Spinal cord (tissue), 10 donors: ENCODE results near the gene CPXM2. TPM values are rescaled to one million over a fixed set of nuclear protein-coding genes. Genes with fewer than 3 reads are reported as not detected.

Experiments used
- DNase-seq, 6 donors: peaks; one replicate each; pipeline versions ENCODE4 v3.0.0 to v3.0.0-alpha.2; 2013 to 2015; ENCODE audit warnings: low spot score in 6 of 6, low read depth in 4 of 6
- H3K27ac ChIP-seq: one replicate; pipeline ENCODE4 v1.5.1; 2013; ENCODE audit warnings: low read depth, low read length, control low read depth
- H3K27me3 ChIP-seq: one replicate; pipeline ENCODE4 v1.6.1; 2013; ENCODE audit warnings: low read length; ENCODE audit not compliant: control insufficient read depth, insufficient read depth
- H3K36me3 ChIP-seq: one replicate; pipeline ENCODE4 v1.6.1; 2013; ENCODE audit warnings: low read length; ENCODE audit not compliant: control insufficient read depth, insufficient read depth
- H3K4me1 ChIP-seq: one replicate; pipeline ENCODE4 v1.6.1; 2013; ENCODE audit warnings: low read length; ENCODE audit not compliant: control insufficient read depth, insufficient read depth
- H3K4me3 ChIP-seq: one replicate; pipeline ENCODE4 v1.5.1; 2013; ENCODE audit warnings: low read depth, low read length, control low read depth
- H3K9me3 ChIP-seq: one replicate; pipeline ENCODE4 v1.6.1; 2013; ENCODE audit warnings: low read length; ENCODE audit not compliant: control insufficient read depth, insufficient read depth
- WGBS: methylation state at CpG from one replicate; pipeline ENCODE4 v1.1.5; 2013; ENCODE audit warnings: missing lambda C conversion rate; ENCODE audit not compliant: insufficient coverage; 5-methylcytosine and 5-hydroxymethylcytosine counted together
- polyA plus RNA-seq, 2 donors: library from polyadenylated mRNA; unstranded; fragments of 120-200 nt; gene quantifications; one replicate each; pipeline ENCODE4 v1.2.1, GENCODE V29; 2013; ENCODE audit not compliant: insufficient read length in 2 of 2
- total RNA-seq, 2 donors: library from RNA; depleted of rRNA in 1 of 2; stranded (reverse); fragments of 120-200 nt in 1 of 2; fragments of >200 nt in 1 of 2; gene quantifications; one replicate each; pipeline versions ENCODE4 v1.2.3 to v1.2.4, GENCODE V29; 2013 to 2014
- donor health status: healthy.

The CPXM2 gene
- total and polyA plus RNA-seq, 4 donors, result 12.7 to 29.3 (median 25.0) TPM

DNA sequence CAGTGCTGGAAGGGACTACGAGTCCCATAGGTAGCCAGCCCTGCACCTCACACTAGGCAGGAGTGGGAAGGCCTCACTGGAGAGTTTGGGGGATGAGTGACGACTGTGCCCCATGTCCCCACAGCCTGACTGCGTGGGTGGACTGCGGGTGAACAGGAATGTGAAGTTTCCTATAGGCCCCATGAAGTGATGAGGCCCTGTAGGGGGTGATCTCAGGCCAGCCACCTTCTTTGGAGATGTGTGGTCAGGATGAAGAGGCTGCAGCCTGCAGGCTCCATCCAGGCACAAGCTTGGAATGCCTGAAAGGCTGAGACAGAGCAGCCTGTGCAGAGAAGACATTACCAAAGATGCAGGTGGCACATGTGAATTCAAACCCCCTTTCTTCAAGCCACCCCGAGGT is 94.9 kb downstream of the CPXM2 start:
- no peaks in the 10 kb centered on the region for H3K4me1 ChIP-seq
- H3K27me3 ChIP-seq, result no peaks in the 10 kb centered on the region
- H3K36me3 ChIP-seq, result peaks cover 2% of the 10 kb centered on the region
- no peak overlapping the region for H3K27ac ChIP-seq
- H3K9me3 ChIP-seq, result no peaks in the 10 kb centered on the region
- H3K4me3 ChIP-seq, result no peak overlapping the region
- 85% methylated on average over 5 of the region's 5 CpGs for WGBS
- no peak for DNase-seq

DNA sequence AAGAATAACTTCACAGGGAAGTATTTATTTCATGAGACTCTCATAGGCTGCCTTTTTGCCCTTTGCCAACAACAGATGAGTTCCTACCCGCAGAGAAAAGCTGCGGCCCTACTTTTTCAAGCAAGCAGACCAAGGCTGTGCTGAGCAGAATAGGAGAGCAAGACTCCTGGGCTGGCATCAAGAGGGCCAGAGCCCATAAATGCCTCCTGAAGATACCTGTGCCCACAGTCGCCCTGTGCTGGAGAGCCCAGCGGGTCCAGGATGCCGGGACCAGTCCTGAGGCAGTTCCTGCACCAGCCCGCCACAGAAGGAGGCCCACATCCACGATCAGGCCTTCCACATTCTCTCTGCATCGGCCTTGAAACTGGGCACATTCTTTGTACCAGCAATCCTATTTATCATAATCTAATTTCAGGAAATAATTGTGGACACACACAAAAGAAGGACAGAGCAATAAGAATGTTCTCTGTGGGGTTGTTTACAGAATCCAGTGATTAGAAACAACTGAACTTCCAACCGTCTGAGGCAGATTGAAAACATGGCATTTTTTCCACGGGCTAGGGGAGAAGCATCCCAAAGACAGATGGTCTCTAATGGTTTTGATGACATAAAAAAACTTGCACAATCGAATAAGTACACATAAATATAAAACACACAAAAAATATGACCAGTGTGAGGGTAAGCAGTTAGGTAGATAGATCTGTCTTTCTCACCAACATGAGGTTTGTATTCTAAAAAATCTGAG is 95.6 kb downstream of the CPXM2 start:
- 89% methylated on average over 7 of the region's 11 CpGs for WGBS
- no peak for DNase-seq
- Histone ChIP-seq H3K4me1 (no peaks in the 10 kb centered on the region), H3K27me3 (no peaks in the 10 kb centered on the region), H3K36me3 (peaks cover 2% of the 10 kb centered on the region), H3K4me3 (no peak overlapping the region), H3K27ac (no peak overlapping the region), H3K9me3 (no peaks in the 10 kb centered on the region)

GRCh38 chr10:123795196-123795780 is 96.3 kb downstream of the CPXM2 start:
- Histone ChIP-seq H3K27me3 (no peaks in the 10 kb centered on the region), H3K27ac (no peak overlapping the region), H3K36me3 (peaks cover 2% of the 10 kb centered on the region), H3K4me1 (no peaks in the 10 kb centered on the region), H3K4me3 (no peak overlapping the region), H3K9me3 (no peaks in the 10 kb centered on the region)
- whole genome bisulfite sequencing, result 68% methylated on average over 7 of the region's 10 CpGs
- no peak for DNase-seq

DNA sequence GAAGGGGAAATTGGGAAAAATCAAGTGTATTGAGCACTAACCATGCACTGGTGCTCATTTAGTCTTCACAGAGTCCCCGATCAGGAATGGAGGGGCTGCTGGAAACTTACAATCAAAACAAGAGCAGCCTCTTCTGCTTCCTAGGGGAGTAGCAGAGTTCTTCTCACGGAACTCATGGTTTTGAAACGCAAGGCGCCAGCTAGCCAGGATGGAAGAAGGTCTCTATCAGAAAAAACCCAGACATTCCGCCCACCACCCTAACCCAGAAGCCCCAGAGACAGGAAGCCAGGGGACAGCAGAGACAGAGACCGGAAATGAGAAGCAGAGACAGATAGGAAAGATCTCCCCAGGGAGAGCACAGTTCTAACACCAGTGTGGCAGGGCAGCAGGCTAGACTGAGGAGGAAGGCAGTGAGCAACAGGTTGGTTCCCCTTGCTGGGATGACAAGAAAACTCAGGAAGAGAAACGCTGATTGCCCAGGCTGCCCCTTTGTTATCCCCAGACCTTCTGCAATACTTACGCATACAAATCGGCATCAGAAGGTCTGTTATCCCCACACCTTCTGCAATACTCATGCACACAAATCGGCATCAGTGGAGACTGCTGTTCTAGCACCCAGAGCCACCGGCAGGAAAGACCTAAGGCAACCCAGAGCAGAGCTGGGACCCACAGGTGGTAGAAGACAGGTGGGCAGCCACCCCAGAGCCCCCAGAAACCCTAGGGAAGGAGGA is 99.2 kb downstream of the CPXM2 start:
- no peaks in the 10 kb centered on the region for H3K27me3 ChIP-seq
- DNase-seq, result no peak
- no peak overlapping the region for H3K4me3 ChIP-seq
- no peak overlapping the region for H3K27ac ChIP-seq
- no peaks in the 10 kb centered on the region for H3K9me3 ChIP-seq
- 97% methylated on average over 7 of the region's 11 CpGs for WGBS
- H3K4me1 ChIP-seq, result no peaks in the 10 kb centered on the region
- H3K36me3 ChIP-seq, result peaks cover 2% of the 10 kb centered on the region

- H3K36me3 ChIP-seq, result no peaks in the 10 kb centered on the region
- H3K4me1 ChIP-seq, result no peaks in the 10 kb centered on the region
- WGBS, result 94% methylated on average over 12 of the region's 13 CpGs
- no peaks in the 10 kb centered on the region for H3K9me3 ChIP-seq
- H3K27ac ChIP-seq, result no peak overlapping the region
- no peak overlapping the region for H3K4me3 ChIP-seq
- H3K27me3 ChIP-seq, result no peaks in the 10 kb centered on the region
- no peak for DNase-seq
Measured at GRCh38 chr10:123790132-123790885, 101.3 kb downstream of the CPXM2 start.

DNA sequence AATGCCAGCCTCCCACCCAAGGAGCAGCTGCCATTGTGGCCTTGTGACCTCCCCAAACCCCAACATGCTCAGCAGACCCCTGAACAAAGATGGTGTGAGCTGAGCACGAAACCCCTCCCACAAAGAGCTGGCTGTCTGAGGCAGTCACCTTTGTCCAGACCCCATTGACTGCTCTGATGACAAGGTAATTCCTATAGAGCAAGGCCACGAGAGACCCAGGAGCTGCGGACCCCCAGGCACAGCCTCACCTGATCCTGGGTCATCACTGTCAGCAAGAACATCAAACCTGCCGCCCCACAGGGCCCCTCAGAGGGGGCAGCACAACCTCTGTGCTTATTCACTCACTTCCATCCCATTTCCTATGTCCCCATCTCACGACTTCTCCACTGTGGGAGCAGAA is 102.6 kb downstream of the CPXM2 start:
- Histone ChIP-seq H3K27me3 (no peaks in the 10 kb centered on the region), H3K9me3 (no peaks in the 10 kb centered on the region), H3K4me1 (no peaks in the 10 kb centered on the region), H3K4me3 (no peak overlapping the region), H3K36me3 (no peaks in the 10 kb centered on the region), H3K27ac (no peak overlapping the region)
- 92% methylated on average over 5 of the region's 5 CpGs for WGBS
- DNase-seq, result no peak

DNA sequence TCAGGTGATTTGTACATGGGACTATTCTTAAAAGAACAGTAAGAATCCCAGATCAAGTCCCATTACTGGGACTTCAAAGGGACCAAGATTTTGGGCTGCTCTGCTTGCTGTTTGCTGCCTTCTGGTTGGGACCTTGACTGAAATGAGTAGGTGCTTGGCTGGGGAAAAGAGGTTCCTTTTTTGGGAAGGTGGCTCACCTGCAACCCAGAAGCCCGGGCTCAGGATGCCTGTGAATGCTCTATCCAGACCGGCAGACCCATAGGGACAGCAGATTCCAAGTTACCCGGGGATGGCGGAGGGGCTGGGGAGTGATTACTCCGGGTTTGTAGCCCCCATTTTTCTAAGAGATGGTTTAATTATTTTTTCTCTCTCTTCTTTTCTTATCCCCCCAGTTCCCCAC is 104.0 kb downstream of the CPXM2 start:
- no peak for DNase-seq
- H3K27ac ChIP-seq, result no peak overlapping the region
- no peaks in the 10 kb centered on the region for H3K36me3 ChIP-seq
- H3K4me1 ChIP-seq, result no peaks in the 10 kb centered on the region
- no peak overlapping the region for H3K4me3 ChIP-seq
- H3K9me3 ChIP-seq, result no peaks in the 10 kb centered on the region
- no peaks in the 10 kb centered on the region for H3K27me3 ChIP-seq
- 70% methylated on average over 2 of the region's 5 CpGs for WGBS

DNA sequence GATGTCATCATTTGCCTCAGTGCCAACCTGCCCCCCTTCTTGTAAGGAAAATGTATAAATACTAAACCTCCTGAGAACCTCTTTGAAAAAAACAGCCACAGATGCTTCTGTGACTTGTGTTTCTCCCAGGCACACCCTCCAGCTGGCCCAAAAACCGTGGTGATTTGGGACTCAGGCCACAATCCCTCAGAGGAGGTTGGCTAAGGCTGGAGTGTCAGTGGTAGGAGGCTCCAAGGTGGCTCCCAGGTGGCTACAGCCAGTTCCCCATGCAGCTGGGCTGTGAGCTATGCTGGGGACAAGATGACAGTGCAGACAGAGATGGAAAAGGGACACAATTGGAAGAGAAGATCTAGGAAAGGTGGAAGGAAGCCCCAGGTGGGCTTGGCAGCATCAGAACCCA is 104.7 kb downstream of the CPXM2 start:
- Histone ChIP-seq H3K27me3 (no peaks in the 10 kb centered on the region), H3K4me1 (no peaks in the 10 kb centered on the region), H3K36me3 (no peaks in the 10 kb centered on the region), H3K9me3 (no peaks in the 10 kb centered on the region), H3K4me3 (no peak overlapping the region), H3K27ac (no peak overlapping the region)
- no peak for DNase-seq
- no CpG with 5 or more reads among the region's 1 CpG for WGBS

- no peak overlapping the region for H3K4me3 ChIP-seq
- no peak for DNase-seq
- H3K4me1 ChIP-seq, result peaks cover 3% of the 10 kb centered on the region
- no peaks in the 10 kb centered on the region for H3K9me3 ChIP-seq
- no peaks in the 10 kb centered on the region for H3K36me3 ChIP-seq
- no peak overlapping the region for H3K27ac ChIP-seq
- WGBS, result 100% methylated on average over 2 of the region's 7 CpGs
- no peaks in the 10 kb centered on the region for H3K27me3 ChIP-seq
Measured at GRCh38 chr10:123786306-123786705, 105.3 kb downstream of the CPXM2 start.
